Measurements from ENCODE around the gene NBPF1. TPM values are rescaled to one million over a fixed set of nuclear protein-coding genes. Genes with fewer than 3 reads are reported as not detected.
"Not testable (repeated sequence)": the region's sequence is repeated elsewhere in the genome, so short reads cannot be mapped to it uniquely, and the experiment has no call there.

NBPF1 gene
- total RNA-seq, 1 donor from 2014 or later: 41.8 TPM

DNA sequence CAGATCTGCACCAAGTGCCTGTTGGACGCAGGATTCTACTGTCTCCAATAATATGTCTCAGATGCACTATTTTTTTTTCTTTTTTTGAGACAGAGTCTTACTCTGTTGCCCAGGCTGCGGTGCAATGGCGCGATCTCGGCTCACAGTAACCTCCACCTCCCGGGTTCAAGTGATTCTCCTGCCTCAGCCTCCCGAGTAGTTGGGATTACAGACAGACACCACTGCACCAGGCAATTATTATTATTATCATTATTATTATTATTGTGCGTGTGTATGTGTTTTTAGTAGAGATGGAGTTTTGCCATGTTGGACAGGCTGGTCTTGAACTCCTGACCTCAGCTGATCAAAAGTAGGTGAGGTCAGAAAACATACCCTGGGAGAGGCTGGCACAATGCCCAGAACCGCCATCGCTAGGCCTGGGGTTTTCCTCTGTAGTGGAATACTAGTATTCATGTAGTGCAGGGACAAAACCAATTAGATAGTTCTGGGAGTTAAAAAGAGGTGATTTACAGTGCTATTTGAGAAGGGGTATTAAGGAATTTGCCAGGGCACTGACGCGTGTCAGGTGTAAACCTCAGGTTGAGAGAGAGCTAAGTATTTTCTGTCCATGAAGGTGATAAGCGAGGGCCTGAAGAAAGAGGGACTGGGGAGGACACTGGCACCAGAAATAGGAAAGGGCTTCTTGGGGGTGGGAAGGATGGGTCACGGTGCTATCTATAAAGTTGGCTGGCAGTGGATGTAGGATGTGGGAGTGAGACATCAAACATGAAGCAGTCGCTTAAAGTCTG, 100.5 kb downstream of the NBPF1 start:
- H3K27ac Mint-ChIP-seq (ENCODE audit: unreplicated experiment): not testable (repeated sequence)

More for the DNA sequence above, 100.5 kb downstream of the NBPF1 start:
- not testable (repeated sequence) for H3K27me3 Mint-ChIP-seq (ENCODE audit: unreplicated experiment); H3K36me3 Mint-ChIP-seq (ENCODE audit: unreplicated experiment); H3K4me3 Mint-ChIP-seq (ENCODE audit: unreplicated experiment); DNase-seq; H3K9me3 Mint-ChIP-seq (ENCODE audit: unreplicated experiment); H3K4me1 Mint-ChIP-seq (ENCODE audit: low read depth, unreplicated experiment)

Other genes with a start within 250 kb of the NBPF1 start
- 64.5 TPM for gene SZRD1, start 246.3 kb downstream of the NBPF1 start, total RNA-seq (ENCODE audit: unreplicated experiment)
- not detected for gene SPATA21, start 176.1 kb downstream of the NBPF1 start, total RNA-seq (ENCODE audit: unreplicated experiment)
- 37.8 TPM for gene NECAP2, start 172.8 kb downstream of the NBPF1 start, total RNA-seq (ENCODE audit: unreplicated experiment)
- 3,598 TPM for gene RNU1-1, start 99.3 kb downstream of the NBPF1 start, total RNA-seq (ENCODE audit: unreplicated experiment)
- 3,598 TPM for gene RNU1-3, start 53.4 kb upstream of the NBPF1 start, total RNA-seq (ENCODE audit: unreplicated experiment)
- 3,598 TPM for gene RNU1-4, start 127.0 kb upstream of the NBPF1 start, total RNA-seq (ENCODE audit: unreplicated experiment)

Measured in glutamatergic neuron (in vitro differentiated cells).